Activated CD4-positive, alpha-beta memory T cell treated with anti-CD3 and anti-CD28 coated beads, Interleukin-2, amount 10 ng/mL, durations not matched to agents 7 days and 5 days (primary cell): ENCODE measurements around the gene LMO7. TPM values are rescaled to one million over a fixed set of nuclear protein-coding genes. Genes with fewer than 3 reads are reported as not detected.
"Not testable (repeated sequence)": the region's sequence is repeated elsewhere in the genome, so short reads cannot be mapped to it uniquely, and the experiment has no call there.

ENCODE experiments used
- CTCF ChIA-PET: fragments of 350-600 bp; sonication (Branson Sonifier 250); formaldehyde crosslinking; loops from one replicate; lab custom pipeline; 2021; ENCODE audit warnings: antibody characterized with exemption, inconsistent platforms; lab: Charles Lee
- POLR2A ChIA-PET: fragments of 350-600 bp; sonication (Branson Sonifier 250); formaldehyde crosslinking; loops from one replicate; lab custom pipeline; 2021; ENCODE audit warnings: antibody characterized with exemption; lab: Charles Lee
- DNase-seq: peaks from one replicate; pipeline ENCODE4 v3.0.0-alpha.2; 2020
- H3K27ac Mint-ChIP-seq: one replicate; pipeline ENCODE4 v1.8.0; 2021; ENCODE audit warnings: mild to moderate bottlenecking, mixed read lengths
- H3K27me3 Mint-ChIP-seq: one replicate; pipeline ENCODE4 v1.8.0; 2021; ENCODE audit warnings: mixed read lengths
- H3K36me3 Mint-ChIP-seq: one replicate; pipeline ENCODE4 v1.8.0; 2021; ENCODE audit warnings: low read depth, mixed read lengths
- H3K4me1 Mint-ChIP-seq: one replicate; pipeline ENCODE4 v1.8.0; 2021; ENCODE audit warnings: mixed read lengths
- H3K4me3 Mint-ChIP-seq: one replicate; pipeline ENCODE4 v1.8.0; 2021; ENCODE audit warnings: mild to moderate bottlenecking, mixed read lengths
- H3K9me3 Mint-ChIP-seq: one replicate; pipeline ENCODE4 v1.8.0; 2021; ENCODE audit warnings: mixed read lengths
- total RNA-seq, 2 experiments: library from RNA; stranded (reverse); gene quantifications; one replicate each; pipeline ENCODE4 v1.2.3, GENCODE V29; 2021

Gene LMO7
- total RNA-seq, 2 experiments from 2014 or later, result 11.4 to 12.9 TPM

- POLR2A ChIA-PET, result no interaction called here
- CTCF ChIA-PET, result no interaction called here
- Mint-ChIP-seq H3K36me3 (no peaks in the 10 kb centered on the region), H3K27ac (no peak overlapping the region), H3K27me3 (no peaks in the 10 kb centered on the region), H3K4me1 (peaks cover 2% of the 10 kb centered on the region), H3K9me3 (no peaks in the 10 kb centered on the region), H3K4me3 (no peak overlapping the region)
- DNase-seq, result no peak
Measured at GRCh38 chr13:75657111-75657510, 21.0 kb downstream of the LMO7 start.

DNA sequence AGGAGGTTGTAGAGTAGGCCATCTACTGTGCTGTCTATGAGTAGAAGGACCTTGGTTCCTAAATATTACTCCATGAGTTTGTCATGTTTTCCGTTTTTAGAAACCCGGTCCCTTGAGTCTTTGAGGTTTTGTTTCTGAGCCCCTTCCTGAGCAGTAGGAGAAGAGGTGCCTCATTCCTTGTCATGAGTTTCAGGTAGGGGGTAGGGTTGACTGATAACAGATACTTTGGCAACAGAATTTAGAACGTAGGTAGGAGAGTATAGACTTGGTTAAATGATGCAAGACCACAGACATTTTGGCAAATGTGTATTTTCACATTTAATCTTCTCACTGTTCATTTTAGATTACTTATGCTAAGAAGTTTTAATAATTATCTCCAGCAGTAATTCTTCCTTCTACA, 24.6 kb downstream of the LMO7 start:
- H3K4me3 Mint-ChIP-seq, result no peak overlapping the region
- CTCF ChIA-PET, result no interaction called here
- H3K4me1 Mint-ChIP-seq, result peaks cover 2% of the 10 kb centered on the region
- no peak for DNase-seq
- H3K9me3 Mint-ChIP-seq, result no peaks in the 10 kb centered on the region
- no peaks in the 10 kb centered on the region for H3K36me3 Mint-ChIP-seq
- no peaks in the 10 kb centered on the region for H3K27me3 Mint-ChIP-seq
- no peak overlapping the region for H3K27ac Mint-ChIP-seq
- POLR2A ChIA-PET, result no interaction called here

GRCh38 chr13:75661443-75661842, 25.3 kb downstream of the LMO7 start:
- CTCF ChIA-PET, result no interaction called here

GRCh38 chr13:75666646-75667351, 30.7 kb downstream of the LMO7 start:
- DNase-seq, result no peak
- no peaks in the 10 kb centered on the region for H3K4me1 Mint-ChIP-seq
- no peaks in the 10 kb centered on the region for H3K27me3 Mint-ChIP-seq
- POLR2A ChIA-PET, result interaction anchor here (1.0 kb wide), 1 partner anchor 12 kb away, joined by 3 read pairs; no protein-coding TSS in a partner anchor
- H3K9me3 Mint-ChIP-seq, result no peaks in the 10 kb centered on the region
- H3K27ac Mint-ChIP-seq, result no peak overlapping the region
- no peak overlapping the region for H3K4me3 Mint-ChIP-seq
- H3K36me3 Mint-ChIP-seq, result no peaks in the 10 kb centered on the region
- CTCF ChIA-PET, result no interaction called here

More at GRCh38 chr13:75661443-75661842, 25.3 kb downstream of the LMO7 start:
- H3K9me3 Mint-ChIP-seq, result no peaks in the 10 kb centered on the region
- H3K27me3 Mint-ChIP-seq, result no peaks in the 10 kb centered on the region
- POLR2A ChIA-PET, result no interaction called here
- peaks cover 2% of the 10 kb centered on the region for H3K4me1 Mint-ChIP-seq
- no peaks in the 10 kb centered on the region for H3K36me3 Mint-ChIP-seq
- no peak overlapping the region for H3K27ac Mint-ChIP-seq
- H3K4me3 Mint-ChIP-seq, result no peak overlapping the region
- no peak for DNase-seq

DNA sequence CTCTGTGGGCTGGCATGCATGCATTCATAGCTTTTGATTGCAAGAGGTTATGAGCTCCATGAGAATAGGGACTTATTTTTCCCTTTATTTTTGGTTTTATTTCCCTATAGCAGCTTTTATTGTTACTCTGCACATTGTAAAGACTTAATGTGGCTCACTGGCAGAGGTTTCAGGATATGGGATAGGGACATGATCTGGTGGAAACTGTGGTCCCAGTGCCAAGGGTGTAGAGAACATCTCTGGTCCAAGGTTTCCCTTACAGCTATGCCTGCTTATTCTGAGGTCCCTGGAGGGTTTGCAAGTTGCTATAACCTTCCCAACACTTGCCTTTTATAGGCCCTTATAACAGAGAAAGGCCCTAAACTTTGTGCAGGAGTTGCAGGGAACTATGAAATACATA, 33.6 kb downstream of the LMO7 start:
- POLR2A ChIA-PET, result no interaction called here
- Mint-ChIP-seq H3K4me1 (no peaks in the 10 kb centered on the region), H3K27ac (no peak overlapping the region), H3K36me3 (no peaks in the 10 kb centered on the region), H3K27me3 (no peaks in the 10 kb centered on the region), H3K9me3 (no peaks in the 10 kb centered on the region), H3K4me3 (no peak overlapping the region)
- no peak for DNase-seq
- CTCF ChIA-PET, result no interaction called here

- Mint-ChIP-seq H3K27me3 (no peaks in the 10 kb centered on the region), H3K9me3 (no peaks in the 10 kb centered on the region), H3K36me3 (no peaks in the 10 kb centered on the region), H3K4me3 (no peak overlapping the region), H3K4me1 (no peaks in the 10 kb centered on the region), H3K27ac (no peak overlapping the region)
- DNase-seq, result no peak
- POLR2A ChIA-PET, result no interaction called here
- CTCF ChIA-PET, result interaction anchor here (1.4 kb wide), 1 partner anchor 25 kb away, joined by 4 read pairs; no protein-coding TSS in a partner anchor
Measured at GRCh38 chr13:75670496-75670895, 34.4 kb downstream of the LMO7 start.

DNA sequence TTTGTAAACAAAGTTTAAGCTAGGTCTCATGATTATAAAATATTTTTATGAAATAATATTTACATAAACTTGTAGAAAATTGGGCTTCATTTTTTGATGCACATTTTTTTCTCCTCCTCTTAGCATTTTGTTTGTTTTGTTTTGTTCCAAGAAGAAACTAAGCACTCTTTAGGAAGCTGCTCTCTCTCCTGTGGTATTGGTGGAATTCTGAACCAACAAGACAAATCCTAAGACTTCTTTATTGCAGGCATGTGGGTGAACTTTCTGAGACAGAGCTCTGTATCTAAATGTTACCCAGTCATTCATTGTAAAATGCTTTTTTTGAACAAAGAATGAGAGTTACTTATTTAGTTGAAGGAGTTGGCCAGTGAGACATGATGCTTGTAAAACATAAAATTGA, 39.3 kb downstream of the LMO7 start:
- Mint-ChIP-seq H3K36me3 (no peaks in the 10 kb centered on the region), H3K4me1 (no peaks in the 10 kb centered on the region), H3K27ac (no peak overlapping the region), H3K9me3 (no peaks in the 10 kb centered on the region), H3K27me3 (no peaks in the 10 kb centered on the region), H3K4me3 (no peak overlapping the region)
- DNase-seq, result no peak
- CTCF ChIA-PET, result interaction anchor here (1.2 to 3.9 kb wide), 3 partner anchors 21 to 1210 kb away, joined by 3 to 15 read pairs (median 4); no protein-coding TSS in a partner anchor
- POLR2A ChIA-PET, result no interaction called here

DNA sequence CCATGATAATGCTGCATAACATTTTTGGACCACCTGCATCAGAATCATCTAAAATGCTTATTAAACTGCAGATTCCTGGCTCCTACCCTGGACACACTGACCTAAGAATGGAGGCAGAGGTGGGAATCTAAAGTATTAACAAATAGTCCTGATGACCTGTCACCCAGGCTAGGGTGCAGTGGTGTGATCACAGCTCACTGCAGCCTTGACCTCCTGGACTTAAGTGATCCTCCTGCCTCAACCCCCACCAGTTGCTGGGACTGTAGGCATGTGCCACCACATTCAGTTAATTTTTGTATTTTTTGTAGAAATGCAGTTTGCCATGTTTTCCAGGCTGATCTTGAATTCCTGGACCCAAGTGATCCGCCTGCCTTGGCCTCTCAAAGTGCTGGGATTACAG, 43.3 kb downstream of the LMO7 start:
- DNase-seq, result no peak
- POLR2A ChIA-PET, result no interaction called here
- Mint-ChIP-seq H3K9me3 (no peaks in the 10 kb centered on the region), H3K27me3 (no peaks in the 10 kb centered on the region), H3K36me3 (no peaks in the 10 kb centered on the region), H3K27ac (no peak overlapping the region), H3K4me3 (no peak overlapping the region), H3K4me1 (no peaks in the 10 kb centered on the region)
- CTCF ChIA-PET, result interaction anchor here (1.1 kb wide), 1 partner anchor 16 kb away, joined by 3 read pairs; no protein-coding TSS in a partner anchor

- H3K9me3 Mint-ChIP-seq, H3K27me3 Mint-ChIP-seq, CTCF ChIA-PET: not testable (repeated sequence)
Measured at GRCh38 chr13:75680251-75680650, 44.1 kb downstream of the LMO7 start.

DNA sequence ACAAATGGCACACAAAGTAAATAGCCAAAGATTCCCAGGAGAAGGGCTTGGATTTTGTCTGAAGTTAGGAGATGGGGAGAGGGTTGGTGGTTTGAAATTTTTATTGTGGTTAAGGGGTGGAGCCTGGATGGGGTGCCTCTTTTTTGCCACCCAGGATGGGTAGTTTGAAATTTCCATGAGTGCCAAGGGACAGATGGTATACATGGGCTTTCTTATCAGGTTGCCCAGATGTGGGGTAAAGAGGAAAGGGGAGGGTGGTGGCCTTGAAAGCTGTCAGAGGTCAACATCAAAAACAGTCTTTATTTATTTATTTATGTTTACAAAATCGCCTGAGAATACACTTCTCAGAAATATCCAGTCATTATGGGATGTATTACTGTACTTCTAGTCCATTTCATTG, 46.2 kb downstream of the LMO7 start:
- peaks cover 9% of the 10 kb centered on the region for H3K4me1 Mint-ChIP-seq
- no peaks in the 10 kb centered on the region for H3K27me3 Mint-ChIP-seq
- no peak overlapping the region for H3K4me3 Mint-ChIP-seq
- peaks cover 2% of the 10 kb centered on the region for H3K36me3 Mint-ChIP-seq
- H3K9me3 Mint-ChIP-seq, result no peaks in the 10 kb centered on the region
- ChIA-PET CTCF (interaction anchor here (0.9 kb wide), 1 partner anchor 13 kb away, joined by 3 read pairs; no protein-coding TSS in a partner anchor), POLR2A (no interaction called here)
- no peak overlapping the region for H3K27ac Mint-ChIP-seq
- no peak for DNase-seq

More at GRCh38 chr13:75680251-75680650, 44.1 kb downstream of the LMO7 start:
- DNase-seq, H3K4me3 Mint-ChIP-seq, H3K4me1 Mint-ChIP-seq, H3K36me3 Mint-ChIP-seq, H3K27ac Mint-ChIP-seq, POLR2A ChIA-PET: not testable (repeated sequence)

GRCh38 chr13:75685239-75685697, 49.1 kb downstream of the LMO7 start:
- peaks cover 9% of the 10 kb centered on the region for H3K4me1 Mint-ChIP-seq
- H3K4me3 Mint-ChIP-seq, result no peak overlapping the region
- peaks cover 2% of the 10 kb centered on the region for H3K36me3 Mint-ChIP-seq
- H3K9me3 Mint-ChIP-seq, result no peaks in the 10 kb centered on the region
- no peaks in the 10 kb centered on the region for H3K27me3 Mint-ChIP-seq
- DNase-seq, result no peak
- POLR2A ChIA-PET, result no interaction called here
- CTCF ChIA-PET, result interaction anchor here (0.8 to 5.4 kb wide), 2 partner anchors 10 to 50 kb away, joined by 3 to 29 read pairs; no protein-coding TSS in a partner anchor
- no peak overlapping the region for H3K27ac Mint-ChIP-seq

- Mint-ChIP-seq H3K4me1 (peaks cover 9% of the 10 kb centered on the region), H3K4me3 (no peak overlapping the region), H3K9me3 (no peaks in the 10 kb centered on the region), H3K27ac (no peak overlapping the region), H3K27me3 (no peaks in the 10 kb centered on the region), H3K36me3 (peaks cover 2% of the 10 kb centered on the region)
- CTCF ChIA-PET, result interaction anchor here (0.5 to 5.4 kb wide), 3 partner anchors 8 to 51 kb away, joined by 3 to 29 read pairs (median 3); no protein-coding TSS in a partner anchor
- POLR2A ChIA-PET, result no interaction called here
- DNase-seq, result no peak
Measured at GRCh38 chr13:75687150-75687763, 51.1 kb downstream of the LMO7 start.

GRCh38 chr13:75689686-75690085, 53.6 kb downstream of the LMO7 start:
- Mint-ChIP-seq H3K9me3 (no peaks in the 10 kb centered on the region), H3K27me3 (no peaks in the 10 kb centered on the region), H3K4me3 (no peak overlapping the region), H3K27ac (no peak overlapping the region), H3K36me3 (peaks cover 2% of the 10 kb centered on the region), H3K4me1 (peaks cover 9% of the 10 kb centered on the region)
- DNase-seq, result no peak
- ChIA-PET POLR2A (no interaction called here), CTCF (interaction anchor here (1.3 kb wide), 1 partner anchor 8 kb away, joined by 3 read pairs; no protein-coding TSS in a partner anchor)
